H1 (cell line): Measurements from ENCODE around the gene DECR2. TPM values are rescaled to one million over a fixed set of nuclear protein-coding genes. Genes with fewer than 3 reads are reported as not detected.

Source experiments
- ASH2L ChIP-seq: fragments of 200-600, 300-600 bp; sonication (generic); IDR thresholded peaks from one replicate; pipeline ENCODE4 v1.7.1; 2017; ENCODE audit warnings: low read length
- BACH1 ChIP-seq: IDR thresholded peaks from 2 replicates; pipeline ENCODE4 v1.6.1; 2012; ENCODE audit warnings: low read length, improper control_type of control experiment
- CHD1 ChIP-seq: IDR thresholded peaks from 2 replicates; pipeline ENCODE4 v1.6.1; 2012; ENCODE audit warnings: low read depth, low read length, improper control_type of control experiment
- CHD7 ChIP-seq: fragments of 300-600 bp; sonication (generic); IDR thresholded peaks from 2 replicates; pipeline ENCODE4 v1.7.1; 2012; ENCODE audit warnings: low read length, moderate library complexity, mild to moderate bottlenecking, inconsistent platforms; ENCODE audit not compliant: insufficient replicate concordance
- GABPA ChIP-seq: IDR thresholded peaks from 2 replicates; pipeline ENCODE4 v1.6.1; 2011; ENCODE audit warnings: mild to moderate bottlenecking, low read length, moderate library complexity, borderline replicate concordance; ENCODE audit not compliant: insufficient read depth
- JUND ChIP-seq: IDR thresholded peaks from 2 replicates; pipeline ENCODE4 v1.6.1; 2011; ENCODE audit warnings: mild to moderate bottlenecking, improper control_type of control experiment, low read length
- RNF2 ChIP-seq: fragments of 200-900, 300-1000 bp; sonication (generic); IDR thresholded peaks from 2 replicates; pipeline ENCODE4 v1.7.1; 2016; ENCODE audit warnings: borderline replicate concordance, low read depth, mild to moderate bottlenecking, antibody characterized with exemption, low read length; ENCODE audit not compliant: poor library complexity, severe bottlenecking; ENCODE audit errors: missing control alignments
- SIX5 ChIP-seq: IDR thresholded peaks from 2 replicates; pipeline ENCODE4 v1.6.1; 2011; ENCODE audit warnings: mild to moderate bottlenecking, low read depth, low read length
- SP1 ChIP-seq: IDR thresholded peaks from 2 replicates; pipeline ENCODE4 v1.6.1; 2011; ENCODE audit warnings: low read depth, low read length
- SP2 ChIP-seq: IDR thresholded peaks from 2 replicates; pipeline ENCODE4 v1.6.1; 2012; ENCODE audit warnings: mild to moderate bottlenecking, low read length, inconsistent platforms
- SP4 ChIP-seq: IDR thresholded peaks from 2 replicates; pipeline ENCODE4 v1.6.1; 2012; ENCODE audit warnings: low read length, inconsistent platforms
- TEAD4 ChIP-seq: IDR thresholded peaks from 2 replicates; pipeline ENCODE4 v1.6.1; 2012; ENCODE audit warnings: low read depth, low read length, inconsistent platforms, mixed read lengths
- YY1 ChIP-seq: IDR thresholded peaks from 2 replicates; pipeline ENCODE4 v1.6.1; 2011; ENCODE audit warnings: low read depth, mild to moderate bottlenecking, low read length
- polyA plus RNA-seq, 7 experiments: library from polyadenylated mRNA; depleted of rRNA in 3 of 7; stranded (reverse) in 5 of 7; unstranded in 2 of 7; fragments of >200 nt in 5 of 7; fragments of 200-250 nt in 2 of 7; gene quantifications; 1 replicate in 5 of 7; 2 replicates in 1 of 7; 4 replicates in 1 of 7; pipeline versions ENCODE4 v1.2.1 to v1.2.3, GENCODE V29; 2011 to 2013; ENCODE audit warnings: missing spikeins in 2 of 7, mixed read lengths in 2 of 7
- total RNA-seq: library from RNA; stranded (reverse); fragmentation: NEBNext Ultra II Directional; extraction: Animal tissue kit (Norgen Biotek cat#: 25700); gene quantifications from 2 replicates; pipeline ENCODE4 v1.2.1, GENCODE V29; 2021

The DECR2 gene
- total and polyA plus RNA-seq, 2 of the 8 experiments (the other 6 are each of a cell fraction or from before 2014, with no cell fraction given) = 28.2 to 39.9 TPM

GRCh38 chr16:391885-392335, 9.8 kb upstream of the DECR2 start (continued):
- TF ChIP-seq CHD7 = no peak
- peak; percentile 75; the same call in 1 of the 2 replicates for TF ChIP-seq SP4
- no peak for TF ChIP-seq BACH1
- no peak for TF ChIP-seq SP2
- TF ChIP-seq RNF2 = no peak
- TF ChIP-seq TEAD4 = no peak
- TF ChIP-seq SP1 = no peak
- TF ChIP-seq SIX5 = no peak
- TF ChIP-seq ASH2L = no peak
- TF ChIP-seq JUND = no peak; the same call in 1 of the 2 replicates
- TF ChIP-seq YY1 = no peak
- 0 out of 2 replicates have a peak, but pooled peaks have one; percentile 58 for TF ChIP-seq GABPA
- no peak for TF ChIP-seq CHD1
